SJCRH30 (cell line): Measurements from ENCODE around the gene MTSS2. TPM values are rescaled to one million over a fixed set of nuclear protein-coding genes. Genes with fewer than 3 reads are reported as not detected.
A peak's percentile ranks its signal among the peaks of the same experiment; 100 is the strongest.

ENCODE experiments used
- DNase-seq, 2 experiments: peaks; one replicate each; pipeline ENCODE4 v3.0.0-alpha.2; 2015 to 2020
- H3K27ac ChIP-seq: fragments of 250-450 bp; sonication (Bioruptor Pico); 2 replicates; pipeline ENCODE4 v1.5.1; 2020; ENCODE audit warnings: mild to moderate bottlenecking, moderate library complexity
- H3K27me3 ChIP-seq: fragments of 250-450 bp; sonication (Bioruptor Pico); 2 replicates; pipeline ENCODE4 v1.5.1; 2020; ENCODE audit warnings: mild to moderate bottlenecking, moderate library complexity
- H3K36me3 ChIP-seq: fragments of 250-450 bp; sonication (Bioruptor Pico); 2 replicates; pipeline ENCODE4 v1.5.1; 2020; ENCODE audit warnings: mild to moderate bottlenecking, moderate library complexity
- H3K4me1 ChIP-seq: fragments of 250-450 bp; sonication (Bioruptor Pico); 2 replicates; pipeline ENCODE4 v1.5.1; 2020; ENCODE audit warnings: mild to moderate bottlenecking, moderate library complexity
- H3K4me3 ChIP-seq: fragments of 250-450 bp; sonication (Bioruptor Pico); 2 replicates; pipeline ENCODE4 v1.5.1; 2020; ENCODE audit warnings: mild to moderate bottlenecking, moderate library complexity
- H3K9me3 ChIP-seq: fragments of 250-450 bp; sonication (Bioruptor Pico); replicated peaks from 2 replicates; pipeline ENCODE4 v1.5.1; 2020; ENCODE audit warnings: mild to moderate bottlenecking, moderate library complexity
- total RNA-seq: library from RNA; depleted of rRNA; stranded (reverse); fragments of >200 nt; shearing (Covaris generic); gene quantifications from 2 replicates; pipeline ENCODE4 v1.2.3, GENCODE V29; 2014

The MTSS2 gene
- total RNA-seq, 1 experiment from 2014 or later: 27.4 TPM

GRCh38 chr16:70697594-70698170 lies 11.8 kb upstream of the MTSS2 start:
- Histone ChIP-seq H3K36me3 (no peaks in the 10 kb centered on the region), H3K27ac (no peak overlapping the region), H3K9me3 (no peaks in the 10 kb centered on the region), H3K27me3 (no peaks in the 10 kb centered on the region), H3K4me1 (peaks cover 83% of the 10 kb centered on the region), H3K4me3 (no peak overlapping the region)
- DNase-seq: no peak

- Histone ChIP-seq H3K9me3 (no peaks in the 10 kb centered on the region), H3K27me3 (no peaks in the 10 kb centered on the region), H3K27ac (peak overlapping the region; percentile 79), H3K36me3 (no peaks in the 10 kb centered on the region), H3K4me3 (no peak overlapping the region), H3K4me1 (peaks cover 83% of the 10 kb centered on the region)
- peak in 1 of 2 experiments; percentile 22 for DNase-seq
Measured at GRCh38 chr16:70696952-70697593, 11.2 kb upstream of the MTSS2 start.

GRCh38 chr16:70696355-70696754 lies 10.5 kb upstream of the MTSS2 start:
- peaks cover 83% of the 10 kb centered on the region for H3K4me1 ChIP-seq

GRCh38 chr16:70695331-70696070 lies 9.6 kb upstream of the MTSS2 start:
- no peaks in the 10 kb centered on the region for H3K36me3 ChIP-seq
- H3K27ac ChIP-seq: peak overlapping the region; percentile 79
- no peaks in the 10 kb centered on the region for H3K9me3 ChIP-seq
- peak; percentile 85 to 92 for DNase-seq
- no peak overlapping the region for H3K4me3 ChIP-seq
- H3K4me1 ChIP-seq: peaks cover 83% of the 10 kb centered on the region
- no peaks in the 10 kb centered on the region for H3K27me3 ChIP-seq

More at GRCh38 chr16:70696355-70696754, 10.5 kb upstream of the MTSS2 start:
- Histone ChIP-seq H3K27me3 (no peaks in the 10 kb centered on the region), H3K4me3 (no peak overlapping the region), H3K36me3 (no peaks in the 10 kb centered on the region), H3K9me3 (no peaks in the 10 kb centered on the region), H3K27ac (peak overlapping the region; percentile 79)
- no peak for DNase-seq

- Histone ChIP-seq H3K4me3 (no peak overlapping the region), H3K9me3 (no peaks in the 10 kb centered on the region), H3K36me3 (no peaks in the 10 kb centered on the region), H3K27me3 (no peaks in the 10 kb centered on the region), H3K27ac (peak overlapping the region; percentile 79), H3K4me1 (peaks cover 83% of the 10 kb centered on the region)
- no peak for DNase-seq
Measured at GRCh38 chr16:70694868-70695218, 9.0 kb upstream of the MTSS2 start.

GRCh38 chr16:70694088-70694867 lies 8.4 kb upstream of the MTSS2 start:
- H3K36me3 ChIP-seq: no peaks in the 10 kb centered on the region
- DNase-seq: peak; percentile 60 to 74
- no peak overlapping the region for H3K4me3 ChIP-seq
- peaks cover 83% of the 10 kb centered on the region for H3K4me1 ChIP-seq
- peak overlapping the region; percentile 79 for H3K27ac ChIP-seq
- H3K9me3 ChIP-seq: no peaks in the 10 kb centered on the region
- H3K27me3 ChIP-seq: no peaks in the 10 kb centered on the region

GRCh38 chr16:70692873-70693671 lies 7.2 kb upstream of the MTSS2 start:
- peak overlapping the region; percentile 79 for H3K27ac ChIP-seq
- H3K9me3 ChIP-seq: no peaks in the 10 kb centered on the region
- H3K27me3 ChIP-seq: no peaks in the 10 kb centered on the region
- no peaks in the 10 kb centered on the region for H3K36me3 ChIP-seq
- H3K4me1 ChIP-seq: peaks cover 95% of the 10 kb centered on the region
- no peak for DNase-seq
- H3K4me3 ChIP-seq: no peak overlapping the region

- peaks cover 98% of the 10 kb centered on the region for H3K4me1 ChIP-seq
Measured at GRCh38 chr16:70692130-70692872, 6.4 kb upstream of the MTSS2 start.

GRCh38 chr16:70691223-70692129 lies 5.6 kb upstream of the MTSS2 start:
- Histone ChIP-seq H3K4me3 (no peak overlapping the region), H3K36me3 (no peaks in the 10 kb centered on the region), H3K9me3 (no peaks in the 10 kb centered on the region), H3K4me1 (peaks cover 96% of the 10 kb centered on the region), H3K27me3 (no peaks in the 10 kb centered on the region), H3K27ac (peak overlapping the region; percentile 37)
- DNase-seq: peak; percentile 44 to 51

More at GRCh38 chr16:70692130-70692872, 6.4 kb upstream of the MTSS2 start:
- H3K36me3 ChIP-seq: no peaks in the 10 kb centered on the region
- H3K9me3 ChIP-seq: no peaks in the 10 kb centered on the region
- H3K27ac ChIP-seq: no peak overlapping the region
- no peak overlapping the region for H3K4me3 ChIP-seq
- H3K27me3 ChIP-seq: no peaks in the 10 kb centered on the region
- DNase-seq: no peak

- Histone ChIP-seq H3K27me3 (no peaks in the 10 kb centered on the region), H3K4me3 (no peak overlapping the region), H3K9me3 (no peaks in the 10 kb centered on the region), H3K36me3 (no peaks in the 10 kb centered on the region), H3K4me1 (peaks cover 88% of the 10 kb centered on the region), H3K27ac (peak overlapping the region; percentile 37)
- peak; percentile 86 to 87 for DNase-seq
Measured at GRCh38 chr16:70689970-70690891, 4.4 kb upstream of the MTSS2 start.

GRCh38 chr16:70689035-70689969 lies 3.4 kb upstream of the MTSS2 start:
- no peaks in the 10 kb centered on the region for H3K36me3 ChIP-seq
- no peak overlapping the region; the same call in 1 of the 2 replicates for H3K27ac ChIP-seq
- peaks cover 79% of the 10 kb centered on the region for H3K4me1 ChIP-seq
- H3K9me3 ChIP-seq: no peaks in the 10 kb centered on the region
- no peaks in the 10 kb centered on the region for H3K27me3 ChIP-seq
- no peak overlapping the region for H3K4me3 ChIP-seq
- no peak for DNase-seq
